ENCODE data around the gene EHD4. TPM values are rescaled to one million over a fixed set of nuclear protein-coding genes. Genes with fewer than 3 reads are reported as not detected.

The EHD4 gene
- polyA plus RNA-seq, 3 donors: 12.8 to 16.0 (median 14.2) TPM

DNA sequence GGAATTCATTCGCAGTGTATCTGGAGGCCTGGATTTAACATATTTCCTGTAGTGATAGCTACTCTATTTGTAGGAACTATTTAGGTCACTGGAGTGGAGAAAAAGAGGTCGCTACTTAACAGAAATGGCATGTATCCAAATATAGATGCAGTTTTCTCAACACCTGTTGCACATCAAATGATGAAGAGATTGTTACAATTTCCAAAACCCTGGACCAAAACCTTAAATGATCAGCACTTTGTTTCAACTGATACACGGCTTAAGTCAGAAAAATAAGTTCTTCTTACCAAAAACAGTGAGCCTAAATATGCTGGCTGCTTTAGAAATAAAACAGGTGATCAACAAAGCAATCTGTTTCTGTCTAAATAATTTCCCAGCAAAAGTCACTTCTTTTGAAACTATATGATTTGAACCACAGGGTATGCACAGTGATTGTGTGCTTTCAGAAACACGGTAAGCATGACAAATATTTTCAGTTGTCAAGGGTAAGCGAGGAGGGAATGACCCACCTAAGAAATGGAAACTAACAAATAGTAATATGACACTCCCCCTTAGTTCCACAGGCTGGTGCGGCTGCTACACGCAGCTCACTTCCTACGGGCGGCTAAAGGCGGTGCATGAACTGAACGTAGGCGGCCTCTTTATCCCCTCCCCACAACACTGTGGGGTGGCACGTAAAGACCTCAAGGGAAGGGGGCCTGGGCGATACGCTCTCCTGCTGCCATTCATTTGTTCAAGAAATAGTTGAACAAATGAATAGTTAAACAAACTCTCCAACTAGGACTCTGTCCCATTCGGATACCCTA, 1.1 kb downstream of the EHD4 start:
- Histone ChIP-seq H3K4me1 (ENCODE audit: control insufficient read depth in 1 of 2, insufficient read depth in 2 of 2, low read length in 2 of 2) (peaks cover 61 to 63% of the 10 kb centered on the region in 2 donors), H3K27ac (ENCODE audit: low read depth in 1 of 2, low read length in 2 of 2) (peak overlapping the region; percentile 58 to 93), H4K20me1 (ENCODE audit: insufficient read depth, low read length) (peaks cover 25% of the 10 kb centered on the region), H2AFZ (ENCODE audit: insufficient read depth, low read depth, low read length, poor library complexity, severe bottlenecking) (no peak overlapping the region), H3K9me3 (replicated peaks in 1 of 2; ENCODE audit: control insufficient read depth in 1 of 2, insufficient read depth in 1 of 2, low read length in 2 of 2) (no peaks in the 10 kb centered on the region), H3K27me3 (ENCODE audit: control insufficient read depth in 2 of 2, insufficient read depth in 2 of 2, low read length in 2 of 2) (no peaks in the 10 kb centered on the region), H3K79me2 (ENCODE audit: insufficient read depth, low read length) (peaks cover 48% of the 10 kb centered on the region), H3K4me3 (replicated peaks in 1 of 3; ENCODE audit: low read depth in 2 of 3, low read length in 3 of 3) (peak overlapping the region; percentile 90 to 93 (median 92)), H3K9ac (ENCODE audit: insufficient read depth, low read length, poor library complexity, severe bottlenecking) (peak overlapping the region; percentile 90), H3K4me2 (replicated peaks; ENCODE audit: extremely low read depth, low read length, poor library complexity, severe bottlenecking) (peak overlapping the region; percentile 74), H3K36me3 (replicated peaks in 1 of 2; ENCODE audit: control insufficient read depth in 1 of 2, insufficient read depth in 2 of 2, low read length in 2 of 2) (no peaks in the 10 kb centered on the region)
- Mint-ChIP-seq H3K4me3 (peak overlapping the region; percentile 91 to 92), H3K36me3 (peaks cover 3 to 12% of the 10 kb centered on the region in 2 donors), H3K4me1 (peaks cover 63% of the 10 kb centered on the region), H3K27ac (peak overlapping the region; percentile 89 to 99 (median 92)), H3K9me3 (no peaks in the 10 kb centered on the region), H3K27me3 (ENCODE audit: low read depth in 3 of 3) (peaks cover 0 to 1% (median 0%) of the 10 kb centered on the region in 3 donors)
- DNase-seq: peak; percentile 43 to 61 (median 48)
- 0% methylated on average over 5 of the region's 16 CpGs for WGBS (ENCODE audit: insufficient coverage)
- intact Hi-C loops (cut with micrococcal nuclease): loop anchor here (2.0 to 5.0 kb wide), 3 partner anchors 34 to 199 kb away; partner anchors contain the start of gene MAPKBP1 (in 1 of the 2)
- TF ChIP-seq, protein P1, sequence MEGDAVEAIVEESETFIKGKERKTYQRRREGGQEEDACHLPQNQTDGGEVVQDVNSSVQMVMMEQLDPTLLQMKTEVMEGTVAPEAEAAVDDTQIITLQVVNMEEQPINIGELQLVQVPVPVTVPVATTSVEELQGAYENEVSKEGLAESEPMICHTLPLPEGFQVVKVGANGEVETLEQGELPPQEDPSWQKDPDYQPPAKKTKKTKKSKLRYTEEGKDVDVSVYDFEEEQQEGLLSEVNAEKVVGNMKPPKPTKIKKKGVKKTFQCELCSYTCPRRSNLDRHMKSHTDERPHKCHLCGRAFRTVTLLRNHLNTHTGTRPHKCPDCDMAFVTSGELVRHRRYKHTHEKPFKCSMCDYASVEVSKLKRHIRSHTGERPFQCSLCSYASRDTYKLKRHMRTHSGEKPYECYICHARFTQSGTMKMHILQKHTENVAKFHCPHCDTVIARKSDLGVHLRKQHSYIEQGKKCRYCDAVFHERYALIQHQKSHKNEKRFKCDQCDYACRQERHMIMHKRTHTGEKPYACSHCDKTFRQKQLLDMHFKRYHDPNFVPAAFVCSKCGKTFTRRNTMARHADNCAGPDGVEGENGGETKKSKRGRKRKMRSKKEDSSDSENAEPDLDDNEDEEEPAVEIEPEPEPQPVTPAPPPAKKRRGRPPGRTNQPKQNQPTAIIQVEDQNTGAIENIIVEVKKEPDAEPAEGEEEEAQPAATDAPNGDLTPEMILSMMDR (IDR thresholded peaks at IDR 0.05): no peak

DNA sequence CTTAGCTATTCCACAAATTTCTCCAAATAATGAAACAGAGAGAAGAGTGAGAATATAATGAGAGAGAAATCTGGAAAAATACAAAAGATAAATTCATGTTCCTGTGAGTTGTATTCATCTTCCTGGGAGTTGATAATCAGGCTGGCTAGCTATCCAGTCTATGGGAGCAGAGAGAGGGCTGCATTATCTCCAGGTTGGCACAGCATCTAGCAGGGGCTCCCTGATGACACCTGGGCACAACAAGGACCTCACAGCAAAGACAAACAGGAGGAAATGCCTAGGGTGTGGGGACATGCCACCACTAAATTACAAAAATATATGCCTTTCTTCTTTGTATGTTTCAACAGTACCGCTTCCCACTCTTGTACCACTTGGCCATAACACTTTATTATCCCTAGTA, 1.9 kb downstream of the EHD4 start:
- Histone ChIP-seq H3K27me3 (ENCODE audit: control insufficient read depth in 2 of 2, insufficient read depth in 2 of 2, low read length in 2 of 2) (no peaks in the 10 kb centered on the region), H3K4me1 (ENCODE audit: control insufficient read depth in 1 of 2, insufficient read depth in 2 of 2, low read length in 2 of 2) (peaks cover 69% of the 10 kb centered on the region in 2 donors), H3K79me2 (ENCODE audit: insufficient read depth, low read length) (peaks cover 56% of the 10 kb centered on the region), H3K4me3 (replicated peaks in 1 of 3; ENCODE audit: low read depth in 2 of 3, low read length in 3 of 3) (peak overlapping the region in 2 of 3 experiments; percentile 90 to 93), H2AFZ (ENCODE audit: insufficient read depth, low read depth, low read length, poor library complexity, severe bottlenecking) (no peak overlapping the region), H3K27ac (ENCODE audit: low read depth in 1 of 2, low read length in 2 of 2) (peak overlapping the region; percentile 69 to 93), H3K9me3 (replicated peaks in 1 of 2; ENCODE audit: control insufficient read depth in 1 of 2, insufficient read depth in 1 of 2, low read length in 2 of 2) (no peaks in the 10 kb centered on the region), H3K4me2 (replicated peaks; ENCODE audit: extremely low read depth, low read length, poor library complexity, severe bottlenecking) (peak overlapping the region; percentile 74), H4K20me1 (ENCODE audit: insufficient read depth, low read length) (peaks cover 30% of the 10 kb centered on the region), H3K9ac (ENCODE audit: insufficient read depth, low read length, poor library complexity, severe bottlenecking) (peak overlapping the region; percentile 2), H3K36me3 (replicated peaks in 1 of 2; ENCODE audit: control insufficient read depth in 1 of 2, insufficient read depth in 2 of 2, low read length in 2 of 2) (no peaks in the 10 kb centered on the region)
- no peak for DNase-seq
- Mint-ChIP-seq H3K4me1 (peaks cover 67% of the 10 kb centered on the region), H3K27ac (peak overlapping the region; percentile 94 to 99 (median 97)), H3K36me3 (peaks cover 3 to 14% of the 10 kb centered on the region in 2 donors), H3K27me3 (ENCODE audit: low read depth in 3 of 3) (peaks cover 0 to 1% (median 0%) of the 10 kb centered on the region in 3 donors), H3K4me3 (peak overlapping the region; percentile 91 to 92), H3K9me3 (no peaks in the 10 kb centered on the region)
- WGBS (ENCODE audit: insufficient coverage): 86% methylated on average over 1 of the region's 1 CpG
- intact Hi-C loops (cut with micrococcal nuclease): loop anchor here (2.0 to 5.0 kb wide), 3 partner anchors 33 to 198 kb away; partner anchors contain the start of gene MAPKBP1 (in 1 of the 2)
- TF ChIP-seq, protein P1 (IDR thresholded peaks at IDR 0.05): no peak

Measured in CD14-positive monocyte (primary cell).